ENCODE measurements around the gene IQGAP3. TPM values are rescaled to one million over a fixed set of nuclear protein-coding genes. Genes with fewer than 3 reads are reported as not detected.

Gene IQGAP3
- total RNA-seq, 2 donors from 2014 or later: 13.6 to 57.9 TPM

GRCh38 chr1:156504438-156504813 is 67.9 kb downstream of the IQGAP3 start:
- Histone ChIP-seq H3K9ac (ENCODE audit: low read depth in 2 of 2, low read length in 2 of 2) (peak overlapping the region; percentile 85 to 92), H3K4me3 (peak overlapping the region; percentile 14), H3K4me1 (peaks cover 26% of the 10 kb centered on the region), H3K36me3 (no peaks in the 10 kb centered on the region), H3K9me3 (no peaks in the 10 kb centered on the region), H3K27ac (peak overlapping the region; percentile 100), H3K27me3 (no peaks in the 10 kb centered on the region)
- intact Hi-C loops (cut with DNase I): no loop called here
- no peak for DNase-seq
- no peak for TF ChIP-seq CTCF (IDR thresholded peaks at IDR 0.05)

- no peaks in the 10 kb centered on the region for H3K36me3 ChIP-seq
- intact Hi-C loops (cut with DNase I): no loop called here
- peak overlapping the region; percentile 100 for H3K27ac ChIP-seq
- no peak for DNase-seq
- TF ChIP-seq CTCF (IDR thresholded peaks at IDR 0.05): no peak
- H3K4me3 ChIP-seq: no peak overlapping the region
- H3K27me3 ChIP-seq: no peaks in the 10 kb centered on the region
- H3K4me1 ChIP-seq: peaks cover 26% of the 10 kb centered on the region
- no peaks in the 10 kb centered on the region for H3K9me3 ChIP-seq
- H3K9ac ChIP-seq (ENCODE audit: low read depth in 2 of 2, low read length in 2 of 2): peak overlapping the region; percentile 38 to 85
Measured at GRCh38 chr1:156503698-156504437, 68.5 kb downstream of the IQGAP3 start.

GRCh38 chr1:156502894-156503697 is 69.3 kb downstream of the IQGAP3 start:
- Histone ChIP-seq H3K27me3 (no peaks in the 10 kb centered on the region), H3K4me1 (peaks cover 26% of the 10 kb centered on the region), H3K9me3 (no peaks in the 10 kb centered on the region), H3K4me3 (no peak overlapping the region), H3K36me3 (no peaks in the 10 kb centered on the region), H3K9ac (ENCODE audit: low read depth in 2 of 2, low read length in 2 of 2) (peak overlapping the region; percentile 85 to 98), H3K27ac (peak overlapping the region; percentile 100)
- intact Hi-C loops (cut with DNase I): no loop called here
- peak; percentile 80 for DNase-seq
- TF ChIP-seq CTCF (IDR thresholded peaks at IDR 0.05): no peak

- intact Hi-C loops (cut with DNase I): no loop called here
- Histone ChIP-seq H3K36me3 (no peaks in the 10 kb centered on the region), H3K9me3 (no peaks in the 10 kb centered on the region), H3K9ac (ENCODE audit: low read depth in 2 of 2, low read length in 2 of 2) (peak overlapping the region; percentile 85 to 98), H3K4me1 (peaks cover 30% of the 10 kb centered on the region), H3K27me3 (no peaks in the 10 kb centered on the region), H3K27ac (peak overlapping the region; percentile 100), H3K4me3 (no peak overlapping the region)
- no peak for TF ChIP-seq CTCF (IDR thresholded peaks at IDR 0.05)
- DNase-seq: no peak
Measured at GRCh38 chr1:156502391-156502893, 69.9 kb downstream of the IQGAP3 start.

- H3K9me3 ChIP-seq: no peaks in the 10 kb centered on the region
- DNase-seq: peak; percentile 96
- intact Hi-C loops (cut with DNase I): loop anchor here (2.0 kb wide), 1 partner anchor 44 kb away; no protein-coding TSS in a partner anchor
- H3K27ac ChIP-seq: peak overlapping the region; percentile 100
- H3K36me3 ChIP-seq: no peaks in the 10 kb centered on the region
- peak overlapping the region; percentile 98 to 99 for H3K9ac ChIP-seq (ENCODE audit: low read depth in 2 of 2, low read length in 2 of 2)
- peak; percentile 36 for TF ChIP-seq CTCF (IDR thresholded peaks at IDR 0.05)
- peak overlapping the region; percentile 97 for H3K4me3 ChIP-seq
- peaks cover 44% of the 10 kb centered on the region for H3K4me1 ChIP-seq
- H3K27me3 ChIP-seq: no peaks in the 10 kb centered on the region
Measured at GRCh38 chr1:156500793-156501506, 71.4 kb downstream of the IQGAP3 start.
